GM21515 (cell line): ENCODE measurements around the gene OLIG3.

Experiments
- ATAC-seq: cut with Tn5 transposase; IDR thresholded peaks from one replicate; pipeline ENCODE4 v1.9.1; 2021; ENCODE audit not compliant: unreplicated experiment

The OLIG3 gene

DNA sequence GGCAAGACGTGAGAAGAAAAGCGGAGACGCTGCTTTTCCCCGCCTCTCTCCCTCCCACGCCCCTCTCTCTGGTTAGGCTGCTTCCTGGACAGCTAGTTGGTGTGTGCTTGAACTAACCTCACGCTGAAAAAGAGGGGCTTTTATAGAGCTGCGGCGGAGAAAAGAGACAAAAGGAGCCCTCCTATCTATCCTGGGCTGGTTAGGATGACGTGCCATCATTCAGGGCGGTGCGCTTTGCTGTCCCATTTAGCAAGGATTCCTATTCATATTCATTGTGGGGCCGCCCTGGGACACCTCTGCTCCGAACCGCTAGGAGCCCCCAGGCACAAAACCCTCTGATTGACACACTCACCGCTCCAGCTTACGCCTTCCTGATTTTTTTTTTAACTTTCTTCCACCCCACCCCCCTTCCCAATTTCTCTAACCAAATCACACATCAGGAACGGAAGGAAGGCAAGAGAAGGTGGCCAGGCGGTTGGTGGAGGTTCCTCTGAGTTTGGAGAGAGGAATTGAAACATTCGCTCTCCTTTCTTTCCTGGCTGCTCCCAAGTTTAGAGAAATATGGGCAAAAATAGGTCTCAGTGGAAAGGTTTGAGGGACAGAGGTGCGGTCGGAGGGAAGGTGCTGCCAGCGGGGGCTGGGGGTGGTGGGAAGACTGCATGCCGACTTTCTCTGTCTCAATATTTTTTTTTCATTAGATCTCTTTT lies at the start of gene OLIG3:
OLIG3 (minus strand) TSS at position 114 of the 707 bp plus-strand sequence. CDS start 224 bp downstream, outside the sequence.
- ATAC-seq, result no peak

DNA sequence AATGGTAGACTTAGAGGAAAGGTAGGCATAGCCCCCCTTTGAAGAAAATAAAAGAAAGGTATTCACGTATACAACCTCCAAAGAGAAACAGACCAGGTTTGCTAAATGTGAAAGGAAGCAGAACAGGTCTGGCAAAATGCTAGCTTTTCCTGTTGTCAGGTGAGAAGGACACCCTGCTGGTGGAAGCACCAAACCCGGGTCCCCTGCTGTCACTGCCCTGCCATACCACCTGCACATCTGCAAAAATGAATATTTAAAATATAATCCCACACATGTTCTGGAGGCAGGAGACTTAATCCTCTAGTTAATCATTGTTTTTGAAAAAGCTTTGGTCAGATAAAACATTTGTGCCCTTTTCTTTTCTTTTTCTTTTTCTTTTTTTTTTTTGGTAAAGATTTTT lies 48.9 kb upstream of the OLIG3 start:
- ATAC-seq, result no peak

DNA sequence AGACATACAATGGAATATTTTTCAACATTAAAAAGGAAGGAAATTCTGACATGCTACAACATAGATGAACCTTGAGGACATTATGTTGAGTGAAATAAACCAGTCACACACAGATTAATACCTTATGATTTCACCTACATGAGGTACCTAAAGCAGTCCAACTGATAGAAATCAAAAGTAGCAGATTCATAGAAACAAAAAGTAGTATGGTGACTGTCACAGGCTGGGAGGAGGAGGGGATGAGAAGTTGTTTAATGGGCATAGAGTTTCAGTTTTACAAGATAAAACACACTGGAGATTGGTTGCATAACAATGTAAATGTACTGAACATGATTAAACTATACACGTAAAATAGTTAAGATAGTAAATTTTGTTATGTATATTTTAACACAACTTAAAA lies 48.5 kb upstream of the OLIG3 start:
- ATAC-seq, result no peak

DNA sequence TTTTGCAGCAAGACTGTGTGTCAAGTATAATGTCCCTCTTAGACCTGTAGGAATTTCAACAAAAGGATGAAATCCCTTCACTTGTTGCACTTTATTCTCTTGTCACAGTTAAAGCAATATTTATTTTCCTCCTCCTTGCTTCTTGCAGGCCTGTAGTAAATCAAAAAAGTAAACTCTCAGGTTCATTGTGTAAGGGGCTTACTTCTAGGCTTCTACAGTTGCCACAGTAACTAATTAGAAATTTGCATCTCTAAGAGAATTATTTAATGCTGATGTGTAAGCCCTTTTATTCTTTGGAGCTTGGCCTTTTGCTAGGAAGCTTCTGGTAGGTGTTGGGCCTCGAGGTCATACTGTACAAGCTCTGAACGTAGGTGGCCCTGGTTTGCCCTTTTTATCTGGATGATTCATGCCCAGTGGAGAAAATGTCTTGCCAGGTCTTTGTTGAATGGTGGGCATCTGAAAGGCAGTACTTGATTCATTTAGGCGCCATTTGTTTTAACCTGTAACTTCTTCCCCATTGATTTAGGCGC lies 47.4 kb upstream of the OLIG3 start:
- no peak for ATAC-seq

DNA sequence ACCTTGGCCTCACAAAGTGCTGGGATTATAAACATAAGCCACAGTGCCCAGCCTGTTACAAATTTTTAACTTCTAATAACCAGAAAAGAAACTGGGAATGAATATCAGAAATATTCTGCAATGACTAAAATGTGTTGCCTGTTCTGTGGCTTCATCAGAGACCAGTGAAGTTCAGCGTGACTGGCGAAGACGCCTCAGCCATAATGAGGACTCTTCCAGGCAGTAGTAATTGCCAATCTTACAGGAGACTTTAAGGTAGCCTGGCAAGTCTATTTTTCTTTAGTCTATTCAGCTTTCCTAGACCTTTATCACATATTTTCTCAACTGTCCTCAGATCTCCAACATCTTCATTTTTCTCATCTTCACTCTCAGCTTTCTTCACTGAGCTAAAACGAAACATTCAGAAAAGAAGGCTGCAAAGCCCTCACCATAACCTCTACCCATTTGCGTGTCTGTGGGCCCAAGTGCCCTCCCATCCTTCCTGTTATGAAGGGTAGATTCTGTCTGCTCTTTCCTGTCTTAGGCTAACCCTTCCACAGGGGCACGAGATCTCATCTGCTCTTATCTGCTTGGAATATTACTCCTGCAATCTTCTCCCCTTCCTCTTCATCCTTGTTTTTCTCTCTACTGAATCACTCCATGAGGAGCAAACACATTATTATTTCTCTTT lies 42.0 kb upstream of the OLIG3 start:
- ATAC-seq, result no peak

DNA sequence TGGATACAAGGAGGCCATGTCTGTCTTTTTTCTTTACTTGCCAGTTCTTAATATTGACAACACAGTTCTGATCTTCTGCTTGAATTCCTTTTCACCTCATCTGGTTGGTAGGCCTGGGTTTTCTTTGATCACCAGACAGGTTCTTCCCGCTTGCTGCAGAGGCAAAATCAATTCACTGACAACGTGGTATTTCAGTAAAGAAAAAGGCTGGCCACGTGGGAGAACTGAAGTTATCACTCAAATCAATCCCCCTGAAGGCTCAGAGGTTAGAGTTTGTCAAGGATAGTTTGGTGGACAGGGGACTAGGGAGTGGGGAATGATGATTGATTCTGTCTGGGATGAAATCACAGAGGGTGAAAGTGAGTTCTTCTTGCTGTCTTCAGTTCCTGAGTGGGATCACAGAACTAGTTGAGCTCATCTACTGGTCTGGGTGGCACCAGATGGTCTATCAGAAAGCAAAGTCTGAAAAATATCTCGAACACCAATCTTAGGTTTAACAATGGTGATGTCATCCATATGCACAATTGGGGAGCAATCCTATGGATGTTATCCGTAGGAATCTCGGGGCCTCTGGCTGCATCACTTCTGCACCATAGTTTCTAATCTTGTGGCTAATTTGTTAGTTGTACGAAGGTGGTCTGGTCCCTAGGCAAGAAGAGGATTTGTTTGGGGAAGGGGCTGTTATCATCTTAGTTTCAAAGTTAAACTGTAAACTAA lies 37.3 kb upstream of the OLIG3 start:
- ATAC-seq, result no peak

DNA sequence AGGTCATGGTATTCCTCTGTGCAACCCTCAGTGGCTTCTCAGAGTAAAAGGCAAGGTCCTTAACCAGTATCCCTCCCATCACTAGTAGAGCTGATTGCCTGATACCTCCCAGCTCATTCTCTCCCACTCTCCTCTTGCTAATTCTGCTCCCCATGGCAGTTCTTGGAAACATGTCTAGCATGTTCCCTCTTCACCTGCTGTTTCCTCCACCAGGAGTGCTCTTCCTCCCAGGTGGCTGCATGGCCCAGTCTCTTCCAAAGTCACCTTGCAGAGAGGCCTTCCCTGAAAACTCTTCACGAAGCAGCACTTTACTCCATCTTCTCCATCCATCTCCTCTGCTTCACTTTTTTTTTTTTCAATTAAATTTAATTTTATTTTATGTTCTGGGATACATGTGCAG lies 36.2 kb upstream of the OLIG3 start:
- no peak for ATAC-seq

DNA sequence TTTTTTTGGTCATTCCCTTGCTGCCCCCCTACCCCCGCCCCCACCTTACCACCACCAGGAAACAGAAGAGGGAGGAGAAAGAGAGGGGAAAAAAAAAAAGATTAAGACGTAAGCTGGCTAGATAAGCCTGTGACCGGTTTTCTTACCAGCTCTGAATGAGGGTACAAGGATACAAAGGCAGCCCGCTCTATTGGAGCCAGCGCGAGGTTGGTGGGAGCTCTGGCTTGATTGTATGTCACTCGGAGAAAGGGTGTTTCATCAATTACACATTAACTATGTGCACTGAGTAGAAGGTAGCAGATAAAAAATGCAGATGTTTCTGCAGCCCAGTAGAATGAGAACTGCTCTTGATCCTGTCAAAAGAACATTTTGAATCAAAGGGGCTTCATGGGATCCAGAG lies 28.6 kb upstream of the OLIG3 start:
- no peak for ATAC-seq

DNA sequence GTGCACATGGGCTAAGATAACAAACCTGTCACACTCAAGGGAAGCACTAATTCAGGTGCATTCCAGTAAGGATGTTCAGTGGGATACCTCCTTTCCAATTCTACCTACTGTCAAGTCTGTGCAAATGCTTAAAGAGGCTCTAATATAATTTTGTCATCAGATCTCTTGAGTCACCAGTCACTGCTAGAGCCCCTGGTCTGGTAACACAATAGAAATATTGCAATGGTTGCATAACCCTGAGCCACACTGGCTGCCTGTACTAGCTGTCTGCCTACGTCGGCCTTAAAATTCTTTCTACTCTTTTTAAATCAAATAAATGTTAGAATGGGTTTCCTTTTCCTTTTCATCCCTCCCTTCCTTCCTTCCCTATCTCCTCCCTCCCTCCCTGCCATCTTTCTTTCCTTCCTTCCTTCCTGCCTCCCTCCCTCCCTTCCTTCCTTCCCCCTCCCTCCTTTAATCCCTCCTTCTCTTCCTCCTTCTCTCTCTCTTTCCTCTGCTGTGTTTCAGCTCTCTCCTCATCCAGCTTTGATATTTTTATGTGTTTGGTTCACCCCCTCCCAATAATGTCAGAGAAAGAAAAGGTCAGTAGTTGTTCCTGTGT lies 28.1 kb upstream of the OLIG3 start:
- no peak for ATAC-seq

DNA sequence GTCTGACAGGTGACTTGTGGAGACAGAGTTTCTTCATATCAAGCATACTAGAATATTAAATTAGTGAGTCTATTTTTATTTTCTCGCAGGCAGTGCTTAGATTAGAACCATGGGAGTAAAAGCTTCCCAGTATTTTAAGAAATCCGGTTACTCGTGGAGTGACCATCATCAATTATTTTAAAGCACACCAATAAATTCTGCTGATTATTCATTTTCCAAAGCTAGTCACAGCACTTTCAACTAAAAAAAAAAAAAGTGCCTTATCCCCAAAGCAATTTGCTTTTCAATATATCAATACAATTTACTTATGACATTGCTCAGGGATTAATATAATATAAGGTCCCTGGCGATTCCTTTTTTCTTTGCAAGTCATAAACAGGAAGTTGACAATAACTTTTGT lies 26.3 kb upstream of the OLIG3 start:
- no peak for ATAC-seq

DNA sequence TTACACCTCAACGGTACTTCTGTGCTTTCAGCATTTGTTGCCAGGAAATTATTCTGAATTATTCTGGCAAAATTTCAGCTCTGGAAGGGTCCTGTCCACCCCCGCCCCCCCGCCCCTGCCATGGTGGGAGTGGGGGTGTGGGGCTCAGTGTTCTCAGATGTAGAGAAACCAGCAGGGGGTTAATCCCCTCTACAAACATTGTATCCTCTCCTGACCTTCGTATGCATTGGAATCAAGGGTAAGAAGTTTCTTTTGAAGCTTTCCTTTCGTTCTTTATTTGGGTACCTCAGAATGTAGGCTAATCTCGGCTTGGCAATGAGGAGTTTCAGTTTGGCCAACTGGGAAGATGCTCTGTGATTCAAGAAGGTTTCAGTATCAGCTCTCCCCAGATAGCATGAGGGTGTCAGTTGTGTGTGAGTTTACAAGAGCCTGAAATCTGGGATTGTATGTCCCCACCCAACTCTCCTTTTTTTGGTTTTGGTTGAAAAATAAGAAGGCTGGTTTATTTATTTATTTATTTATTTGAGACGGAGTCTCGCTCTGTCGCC lies 25.5 kb upstream of the OLIG3 start:
- no peak for ATAC-seq

DNA sequence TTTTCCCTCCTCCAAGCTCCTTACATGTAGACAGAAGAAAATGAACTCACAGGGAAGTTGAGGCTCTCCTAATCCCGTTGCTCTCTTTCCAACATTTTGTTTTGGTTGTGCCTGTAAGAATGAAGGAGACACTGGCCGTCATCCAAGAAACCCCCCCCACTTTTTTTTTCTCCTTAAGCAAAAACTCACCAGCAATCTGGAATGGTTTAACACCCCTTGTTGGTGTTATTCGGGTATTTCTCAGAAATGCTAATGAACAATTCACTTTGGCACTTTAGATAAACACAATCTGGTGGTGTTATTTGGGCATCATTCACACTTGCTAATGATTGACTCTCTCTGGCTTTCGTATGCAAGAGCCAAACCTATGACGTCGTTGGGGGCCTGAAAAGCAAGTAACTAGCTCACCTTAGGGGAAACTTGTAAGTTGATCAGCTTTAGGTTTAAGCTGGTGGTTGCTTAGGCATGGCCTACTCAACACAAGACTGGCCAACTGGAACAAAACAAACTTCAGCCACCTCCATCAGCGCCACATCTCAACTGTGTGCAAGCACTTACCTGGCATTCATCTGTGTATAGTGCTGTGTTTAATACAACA lies 24.3 kb upstream of the OLIG3 start:
- no peak for ATAC-seq

DNA sequence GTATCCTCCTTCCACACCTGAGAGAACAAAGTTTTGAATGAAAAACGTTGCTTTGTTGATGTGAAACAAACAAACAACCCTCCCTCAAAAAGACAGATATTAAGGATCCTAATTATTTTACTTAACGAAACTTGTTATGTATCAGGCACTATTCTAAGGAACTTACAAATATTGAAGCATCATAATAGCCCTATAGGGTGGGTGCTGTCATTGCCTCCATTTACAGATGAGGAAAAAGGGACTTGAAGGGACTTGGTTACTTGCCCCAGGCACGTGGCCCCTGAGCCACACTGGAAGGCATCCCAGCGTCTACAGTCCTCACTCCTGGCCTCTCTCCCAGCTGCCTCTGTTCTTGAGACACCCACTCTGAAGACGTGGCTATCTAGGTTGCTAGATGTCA lies 20.2 kb upstream of the OLIG3 start:
- no peak for ATAC-seq

DNA sequence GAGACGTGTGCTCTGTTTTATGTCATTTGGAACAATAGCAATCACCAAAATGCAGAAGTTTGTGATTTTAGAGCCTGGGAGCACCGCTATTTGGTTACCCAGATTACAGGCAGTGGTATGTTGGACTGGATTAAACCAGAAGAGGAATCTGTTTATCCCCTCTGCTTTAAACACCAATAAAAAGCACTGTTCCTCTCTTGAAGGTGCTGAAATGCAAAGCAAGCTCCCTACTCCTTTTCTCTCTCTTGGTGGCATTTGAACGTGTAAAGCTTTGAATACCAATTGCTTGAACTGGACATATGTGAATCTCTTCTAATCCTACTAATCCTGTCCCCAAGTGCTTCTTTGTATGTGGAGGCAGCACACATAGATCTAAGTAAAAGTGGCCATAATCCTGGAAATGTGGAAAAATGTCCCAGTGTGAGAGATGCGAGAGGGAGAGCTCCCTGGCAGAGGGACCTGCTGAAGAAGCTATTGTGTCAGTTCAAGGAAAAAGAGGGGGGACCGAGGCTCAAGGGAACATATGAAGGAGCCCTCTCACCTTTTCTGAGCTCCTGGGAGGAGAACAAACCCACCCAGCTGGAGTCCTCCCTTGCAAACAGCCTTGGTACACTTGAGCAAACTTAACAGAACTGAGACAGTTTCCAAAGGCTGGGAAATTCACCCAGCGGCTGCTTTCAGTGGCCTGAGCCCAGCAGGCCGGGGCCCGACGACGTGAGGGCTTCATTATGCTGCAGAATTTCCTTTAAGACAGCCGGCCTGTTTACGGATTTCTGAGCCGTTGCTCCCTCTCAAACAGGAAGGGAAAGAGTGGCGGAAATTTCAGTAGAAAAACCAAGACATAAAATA lies 18.8 kb upstream of the OLIG3 start:
- ATAC-seq, result no peak

DNA sequence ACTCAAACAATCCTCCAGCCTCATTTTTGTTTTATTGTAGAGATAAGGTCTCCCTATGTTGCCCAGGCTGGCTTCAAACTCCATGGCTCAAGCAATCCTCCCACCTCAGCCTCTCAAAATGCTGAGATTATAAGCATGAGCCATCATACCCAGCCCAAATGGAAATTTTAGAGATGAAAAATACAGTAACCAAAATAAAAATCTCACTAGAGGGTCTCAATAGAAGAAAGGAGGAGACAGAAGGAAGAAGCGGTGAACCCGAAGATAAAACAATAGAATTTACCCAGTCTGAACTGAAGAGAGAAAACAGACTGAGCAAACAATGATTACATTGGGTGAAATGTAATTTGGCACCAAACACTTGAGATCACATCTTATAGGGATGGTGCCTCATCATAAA lies 16.7 kb upstream of the OLIG3 start:
- ATAC-seq, result no peak

DNA sequence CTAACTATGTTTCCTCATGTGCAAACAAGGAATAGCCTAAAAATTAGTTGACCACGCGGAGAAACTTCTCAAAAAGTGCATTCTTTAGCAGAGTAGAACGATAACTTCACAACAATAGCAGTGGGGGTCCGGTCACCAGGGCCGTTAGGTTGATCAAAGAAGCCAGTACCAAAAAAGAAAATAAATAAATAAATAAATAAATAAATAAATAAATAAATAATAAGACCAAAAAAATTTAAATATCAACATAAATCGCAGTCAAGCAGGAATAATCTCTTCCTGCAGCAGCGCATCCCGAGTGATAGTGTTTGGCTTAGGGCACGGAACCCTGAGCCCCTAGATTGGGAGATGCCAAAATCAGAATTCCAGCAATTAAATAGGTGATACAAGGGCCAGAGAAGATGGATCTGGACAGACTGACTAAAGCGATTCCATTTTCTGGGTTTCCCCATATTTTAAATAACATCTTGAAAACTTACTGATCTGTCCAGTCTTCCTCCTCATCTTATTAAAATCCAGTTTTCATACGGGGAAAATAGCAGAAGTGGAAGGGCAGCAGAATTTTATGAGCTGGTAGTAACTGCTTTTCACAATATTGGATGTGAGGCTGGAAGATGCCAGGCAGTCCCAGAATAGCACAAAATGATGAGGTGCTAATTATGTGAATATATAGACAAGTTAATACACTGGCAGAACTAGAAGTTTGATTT lies 4.4 kb upstream of the OLIG3 start:
- no peak for ATAC-seq

DNA sequence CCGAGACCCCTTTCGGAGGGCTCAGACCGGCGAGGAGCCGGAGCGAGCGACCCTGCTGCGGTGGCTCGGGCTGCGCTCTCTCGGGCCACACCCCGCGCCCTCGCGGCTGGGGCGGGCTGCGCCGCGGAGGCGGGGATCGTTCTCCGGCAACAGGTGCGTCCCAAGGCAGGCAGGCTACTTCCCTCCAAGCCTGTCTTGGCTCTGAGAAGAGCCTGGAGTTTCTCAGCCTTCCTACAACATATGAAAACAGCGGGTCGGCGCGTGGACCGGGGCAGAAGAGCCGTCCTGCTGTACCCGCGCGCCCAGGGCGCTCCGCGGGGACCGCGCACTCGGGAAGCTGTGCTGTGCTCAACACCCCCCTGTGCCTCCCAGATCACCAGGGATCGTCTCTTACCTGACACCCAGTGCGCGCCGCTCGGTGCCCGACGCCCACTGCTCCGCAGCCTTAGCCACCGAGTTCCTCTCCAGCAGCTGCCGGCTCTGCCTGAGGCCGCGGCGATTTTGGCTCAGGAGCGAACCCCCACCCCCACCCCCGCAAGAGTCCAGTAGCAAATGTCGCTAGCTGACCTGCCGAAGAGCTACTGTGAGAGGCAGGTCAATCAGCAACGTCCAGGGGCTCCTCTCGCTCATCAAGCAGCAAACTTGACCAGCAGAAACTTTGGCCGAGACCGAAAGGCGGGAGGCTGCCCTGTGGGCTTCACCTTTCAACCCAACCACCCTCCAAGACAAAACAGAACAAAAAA lies 3.7 kb upstream of the OLIG3 start:
- ATAC-seq, result no peak

DNA sequence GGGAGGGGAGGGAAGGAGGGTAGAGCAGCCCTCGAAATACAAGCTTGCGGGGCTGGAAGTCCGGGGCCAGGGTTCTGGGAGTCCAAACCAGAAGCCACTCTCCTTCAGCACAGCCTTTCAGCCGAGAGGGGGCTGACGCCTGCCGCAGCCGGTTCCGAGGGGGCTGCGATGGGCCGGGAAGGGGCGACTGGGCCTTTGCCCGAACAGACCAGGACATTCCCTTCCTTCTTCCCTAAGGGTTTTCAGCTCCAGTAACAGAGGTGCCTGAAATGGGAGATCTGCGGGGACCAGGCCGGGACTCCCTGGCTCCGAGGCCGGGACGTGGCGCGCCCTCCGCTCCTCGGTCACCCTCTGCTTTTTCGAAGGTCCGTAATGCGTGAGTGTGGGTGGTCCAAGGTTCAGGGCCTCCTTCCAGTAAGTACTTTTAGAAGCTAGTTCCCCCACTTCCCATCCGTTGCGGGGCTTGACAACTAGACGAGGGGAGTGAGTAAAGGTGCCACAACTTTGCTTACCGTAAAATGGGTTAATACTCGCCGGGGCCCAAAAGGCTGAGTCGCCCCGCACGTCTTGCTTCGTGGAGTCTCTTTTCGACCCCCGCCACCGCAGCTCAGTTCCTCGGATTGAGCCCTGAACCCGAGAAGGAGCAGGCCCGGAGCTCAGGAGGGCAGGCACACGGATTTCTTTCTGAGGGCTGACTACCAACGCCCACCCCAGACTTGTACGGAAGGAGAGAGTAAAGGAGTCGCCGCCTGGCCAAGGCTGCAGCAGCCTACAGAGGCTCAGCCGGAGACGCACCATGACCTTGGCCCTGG lies 2.9 kb upstream of the OLIG3 start:
- no peak for ATAC-seq
